Breast epithelium (tissue), 3 donors: Measurements from ENCODE around the gene CTDSPL.

Experiments used
- CTCF ChIP-seq, 3 donors: fragments of 450-650 bp; IDR thresholded peaks; one replicate each; pipeline ENCODE4 v1.5.1; 2016 to 2017; ENCODE audit warnings: antibody characterized with exemption in 3 of 3, mild to moderate bottlenecking in 3 of 3, moderate library complexity in 3 of 3
- POLR2A ChIP-seq: fragments of 450-650 bp; IDR thresholded peaks from one replicate; pipeline ENCODE4 v1.6.1; 2016; ENCODE audit warnings: antibody characterized with exemption, mild to moderate bottlenecking, moderate library complexity
- POLR2AphosphoS5 ChIP-seq, 3 donors: sonication (generic); formaldehyde crosslinking; IDR thresholded peaks; one replicate each; pipeline ENCODE4 v1.6.1; 2017; ENCODE audit warnings: antibody characterized with exemption in 3 of 3

GRCh38 chr3:37955918-37956707, 94.4 kb downstream of the CTDSPL start:
- TF ChIP-seq CTCF (IDR thresholded peaks at IDR 0.05) (no peak), POLR2AphosphoS5 (IDR thresholded peaks at IDR 0.05) (no peak), POLR2A (no peak)
